ENCODE results near the gene RNF111. TPM values are rescaled to one million over a fixed set of nuclear protein-coding genes. Genes with fewer than 3 reads are reported as not detected.
"Not testable (repeated sequence)": the region's sequence is repeated elsewhere in the genome, so short reads cannot be mapped to it uniquely, and the experiment has no call there.

RNF111 gene
- total and polyA plus RNA-seq, 8 donors: 4.3 to 37.1 (median 11.4) TPM

- intact Hi-C loops (cut with DNase I; ENCODE audit: low total_unique reads): no loop called here
- Histone ChIP-seq H3K27me3 (no peaks in the 10 kb centered on the region), H3K4me1 (no peaks in the 10 kb centered on the region), H3K27ac (no peak overlapping the region), H3K4me3 (no peak overlapping the region), H3K36me3 (peaks cover 15 to 76% (median 72%) of the 10 kb centered on the region in 4 donors), H3K9me3 (no peaks in the 10 kb centered on the region)
- TF ChIP-seq CTCF (IDR thresholded peaks at IDR 0.05): no peak
- WGBS, 5 donors: 84 to 92% (median 87%) methylated on average over 8 to 9 of the region's 9 CpGs
- peak in 1 of 2 donors; percentile 11 for DNase-seq
Measured at GRCh38 chr15:59140422-59141226, 153.2 kb downstream of the RNF111 start.

GRCh38 chr15:59143281-59143680 lies 155.8 kb downstream of the RNF111 start:
- peaks cover 0 to 74% (median 65%) of the 10 kb centered on the region in 4 donors for H3K36me3 ChIP-seq
- no peak for DNase-seq
- intact Hi-C loops (cut with DNase I; ENCODE audit: low total_unique reads): no loop called here

GRCh38 chr15:59144594-59144993 lies 157.1 kb downstream of the RNF111 start:
- peak in 1 of 2 donors; percentile 20 for DNase-seq
- H3K36me3 ChIP-seq: peaks cover 6 to 76% (median 65%) of the 10 kb centered on the region in 4 donors
- H3K4me1 ChIP-seq; H3K27ac ChIP-seq; intact Hi-C loops (cut with DNase I; ENCODE audit: low total_unique reads); H3K9me3 ChIP-seq; H3K27me3 ChIP-seq; H3K4me3 ChIP-seq: not testable (repeated sequence)
- 84 to 87% (median 85%) methylated on average over 10 of the region's 10 CpGs for WGBS, 5 donors

More at GRCh38 chr15:59143281-59143680, 155.8 kb downstream of the RNF111 start:
- 85 to 99% (median 93%) methylated on average over 5 of the region's 5 CpGs for WGBS, 5 donors
- H3K4me1 ChIP-seq: peaks cover 0 to 5% (median 2%) of the 10 kb centered on the region in 4 donors
- no peak for TF ChIP-seq EP300 (IDR thresholded peaks at IDR 0.05)
- TF ChIP-seq POLR2AphosphoS5 (IDR thresholded peaks at IDR 0.05): no peak
- no peak for TF ChIP-seq POLR2A (IDR thresholded peaks at IDR 0.05)
- TF ChIP-seq CTCF (IDR thresholded peaks at IDR 0.05): no peak
- no peak overlapping the region for H3K4me3 ChIP-seq
- no peaks in the 10 kb centered on the region for H3K9me3 ChIP-seq
- H3K27ac ChIP-seq: no peak overlapping the region
- H3K27me3 ChIP-seq: no peaks in the 10 kb centered on the region

Other genes starting within 250 kb of the RNF111 start
- gene ADAM10, start 238.0 kb upstream of the RNF111 start, total RNA-seq: 100 to 1,000 TPM in 1 of 5 donors, 10 to 100 TPM in 4; 13.9 to 159 (median 21.0) TPM
- 10 to 100 TPM in 1 of 3 donors, 1 to 10 TPM in 2; 5.8 to 10.0 (median 6.4) TPM for gene ADAM10, start 238.0 kb upstream of the RNF111 start, polyA plus RNA-seq
- 10 to 100 TPM in 3 of 5 donors, 1 to 10 TPM in 2; 6.7 to 34.1 (median 12.8) TPM for gene MINDY2, start 216.4 kb upstream of the RNF111 start, total RNA-seq
- gene MINDY2, start 216.4 kb upstream of the RNF111 start, polyA plus RNA-seq: 1 to 10 TPM; 3.1 to 4.3 (median 3.7) TPM
- 100 to 1,000 TPM; 110 to 291 (median 159) TPM for gene SLTM, start 54.0 kb upstream of the RNF111 start, total RNA-seq
- 10 to 100 TPM; 44.7 to 56.1 (median 48.1) TPM for gene SLTM, start 54.0 kb upstream of the RNF111 start, polyA plus RNA-seq
- 10 to 100 TPM in 1 of 5 donors, 1 to 10 TPM in 2, not detected in 2; 5.5 to 11.9 (median 7.0) TPM for gene CCNB2, start 117.5 kb downstream of the RNF111 start, total RNA-seq
- 10 to 100 TPM in 1 of 3 donors, 1 to 10 TPM in 2; 3.1 to 12.1 (median 5.4) TPM for gene CCNB2, start 117.5 kb downstream of the RNF111 start, polyA plus RNA-seq
- not detected for gene LDHAL6B, start 219.2 kb downstream of the RNF111 start, total RNA-seq
- gene LDHAL6B, start 219.2 kb downstream of the RNF111 start, polyA plus RNA-seq: not detected